Measurements from ENCODE around the gene MED27. TPM values are rescaled to one million over a fixed set of nuclear protein-coding genes. Genes with fewer than 3 reads are reported as not detected.

Gene MED27
- total and polyA plus RNA-seq, 12 donors = 8.0 to 20.7 (median 17.1) TPM

- Histone ChIP-seq H3K27ac (peak overlapping the region in 1 of 10 donors; percentile 43), H3K27me3 (peaks cover 0 to 32% (median 17%) of the 10 kb centered on the region in 7 donors), H3K9me3 (no peaks in the 10 kb centered on the region), H3K4me1 (peaks cover 0 to 8% (median 0%) of the 10 kb centered on the region in 9 donors), H3K36me3 (no peaks in the 10 kb centered on the region), H3K4me3 (no peak overlapping the region)
- no peak for DNase-seq
- ATAC-seq = no peak
- intact Hi-C loops (cut with DNase I) = no loop called here
- WGBS, 2 donors = 85 to 93% methylated on average over 8 of the region's 8 CpGs
- TF ChIP-seq CTCF (IDR thresholded peaks at IDR 0.05) = no peak
These were observed 239.4 kb downstream of the MED27 start for GRCh38 chr9:131840220-131840619.

- Histone ChIP-seq H3K9me3 (peaks cover 0 to 3% (median 0%) of the 10 kb centered on the region in 11 donors), H3K4me1 (peaks cover 0 to 8% (median 0%) of the 10 kb centered on the region in 9 donors), H3K4me3 (no peak overlapping the region), H3K27me3 (peaks cover 0 to 32% (median 25%) of the 10 kb centered on the region in 7 donors), H3K36me3 (no peaks in the 10 kb centered on the region), H3K27ac (peak overlapping the region in 3 of 10 donors; percentile 43 to 50 (median 46))
- peak in 6 of 8 donors; percentile 44 to 69 (median 58) for ATAC-seq
- peak in 1 of 2 donors; percentile 28 for DNase-seq
- intact Hi-C loops (cut with DNase I) = loop anchor here in 2 of 10 donors (5.0 to 10.0 kb wide), 2 partner anchors 395 to 398 kb away; no protein-coding TSS in a partner anchor
- 71 to 80% methylated on average over 22 of the region's 22 CpGs for WGBS, 2 donors
- no peak for TF ChIP-seq CTCF (IDR thresholded peaks at IDR 0.05)
These were observed 240.2 kb downstream of the MED27 start for GRCh38 chr9:131839281-131840084.

GRCh38 chr9:131838530-131839280, 241.0 kb downstream of the MED27 start:
- DNase-seq (no peak), ATAC-seq (no peak)
- WGBS, 2 donors = 66 to 77% methylated on average over 22 of the region's 22 CpGs
- TF ChIP-seq CTCF (IDR thresholded peaks at IDR 0.05) = no peak
- H3K9me3 ChIP-seq = peaks cover 0 to 11% (median 4%) of the 10 kb centered on the region in 11 donors
- intact Hi-C loops (cut with DNase I) = loop anchor here in 2 of 10 donors (5.0 to 10.0 kb wide), 2 partner anchors 396 to 399 kb away; no protein-coding TSS in a partner anchor
- peaks cover 0 to 33% (median 29%) of the 10 kb centered on the region in 7 donors for H3K27me3 ChIP-seq
- peaks cover 0 to 8% (median 0%) of the 10 kb centered on the region in 9 donors for H3K4me1 ChIP-seq
- no peaks in the 10 kb centered on the region for H3K36me3 ChIP-seq
- no peak overlapping the region for H3K4me3 ChIP-seq
- H3K27ac ChIP-seq = peak overlapping the region in 3 of 10 donors; percentile 34 to 50 (median 46)

GRCh38 chr9:131837836-131838235, 241.8 kb downstream of the MED27 start:
- H3K9me3 ChIP-seq = peaks cover 0 to 19% (median 10%) of the 10 kb centered on the region in 11 donors
- H3K36me3 ChIP-seq = no peaks in the 10 kb centered on the region
- H3K4me3 ChIP-seq = no peak overlapping the region
- H3K4me1 ChIP-seq = peaks cover 0 to 8% (median 0%) of the 10 kb centered on the region in 9 donors
- no peak overlapping the region for H3K27ac ChIP-seq
- TF ChIP-seq CTCF (IDR thresholded peaks at IDR 0.05) = no peak
- intact Hi-C loops (cut with DNase I) = loop anchor here in 2 of 10 donors (5.0 to 10.0 kb wide), 2 partner anchors 397 to 399 kb away; no protein-coding TSS in a partner anchor
- peaks cover 0 to 38% (median 32%) of the 10 kb centered on the region in 7 donors for H3K27me3 ChIP-seq
- DNase-seq (no peak), ATAC-seq (no peak)
- WGBS, 2 donors = 36 to 39% methylated on average over 10 of the region's 10 CpGs

Data from heart right ventricle (tissue), 16 donors.